Smooth muscle cell (in vitro differentiated cells): ENCODE data around the gene RNF151. TPM values are rescaled to one million over a fixed set of nuclear protein-coding genes. Genes with fewer than 3 reads are reported as not detected.

Source experiments
- DNase-seq: peaks from one replicate; lab custom pipeline; 2025; ENCODE audit not compliant: unreplicated experiment; lab: John Stamatoyannopoulos, UW
- H2AFZ ChIP-seq: fragments of 200-600 bp; sonication (generic); 2 replicates; pipeline ENCODE4 v1.6.0; 2016; ENCODE audit warnings: antibody characterized with exemption, low read depth, mild to moderate bottlenecking
- H3F3A ChIP-seq: fragments of 200-600 bp; sonication (generic); 2 replicates; pipeline ENCODE4 v1.6.0; 2017; ENCODE audit warnings: antibody characterized with exemption, low read depth
- H3K27ac ChIP-seq: fragments of 200-600 bp; sonication (generic); 2 replicates; pipeline ENCODE4 v1.5.1; 2016; ENCODE audit warnings: low read depth, mild to moderate bottlenecking
- H3K27me3 ChIP-seq: fragments of 200-600 bp; sonication (generic); 2 replicates; pipeline ENCODE4 v1.6.1; 2016; ENCODE audit warnings: low read depth, mild to moderate bottlenecking
- H3K36me3 ChIP-seq: fragments of 200-600 bp; sonication (generic); 2 replicates; pipeline ENCODE4 v1.5.1; 2016; ENCODE audit warnings: low read depth
- H3K4me1 ChIP-seq: fragments of 200-600 bp; sonication (generic); 2 replicates; pipeline ENCODE4 v1.5.1; 2016; ENCODE audit warnings: low read depth
- H3K4me2 ChIP-seq: fragments of 200-600 bp; sonication (generic); 2 replicates; pipeline ENCODE4 v1.6.0; 2016; ENCODE audit warnings: mild to moderate bottlenecking
- H3K4me3 ChIP-seq: fragments of 200-600 bp; sonication (generic); 2 replicates; pipeline ENCODE4 v1.5.1; 2016; ENCODE audit warnings: mild to moderate bottlenecking
- H3K79me2 ChIP-seq: fragments of 200-600 bp; sonication (generic); 2 replicates; pipeline ENCODE4 v1.6.0; 2016; ENCODE audit warnings: low read depth, mild to moderate bottlenecking
- H3K9ac ChIP-seq: fragments of 200-600 bp; sonication (generic); 2 replicates; pipeline ENCODE4 v1.6.0; 2016; ENCODE audit warnings: low read depth
- H3K9me3 ChIP-seq: fragments of 200-600 bp; sonication (generic); replicated peaks from 2 replicates; pipeline ENCODE4 v1.5.1; 2016; ENCODE audit warnings: low read depth
- H4K20me1 ChIP-seq: fragments of 200-600 bp; sonication (generic); 2 replicates; pipeline ENCODE4 v1.6.0; 2016; ENCODE audit warnings: low read depth
- CTCF ChIP-seq: fragments of 200-600 bp; sonication (generic); IDR thresholded peaks from 2 replicates; pipeline ENCODE4 v1.5.1; 2017; ENCODE audit warnings: borderline replicate concordance, mild to moderate bottlenecking, antibody characterized with exemption; ENCODE audit not compliant: insufficient read depth, poor library complexity, severe bottlenecking
- WGBS: methylation state at CpG from one replicate; pipeline ENCODE4 v1.1.7; 2016; ENCODE audit warnings: low lambda C conversion rate; 5-methylcytosine and 5-hydroxymethylcytosine counted together
- polyA plus RNA-seq: library from polyadenylated mRNA; unstranded; fragments of >200 nt; fragmentation: Nextera tagmentation; extraction: Ambion mirVana; gene quantifications from 2 replicates; pipeline ENCODE4 v1.2.1, GENCODE V29; 2016
- total RNA-seq: library from RNA; depleted of rRNA; stranded (reverse); fragments of >200 nt; gene quantifications from 2 replicates; pipeline ENCODE4 v1.2.3, GENCODE V29; 2014

The RNF151 gene
- total and polyA plus RNA-seq, 2 experiments from 2014 or later = not detected

- no peak for TF ChIP-seq CTCF
- DNase-seq = no peak
- 91% methylated on average over 38 of the region's 38 CpGs for WGBS
Measured at GRCh38 chr16:1946495-1947368, 19.9 kb upstream of the RNF151 start.

GRCh38 chr16:1947369-1947670, 19.3 kb upstream of the RNF151 start:
- Histone ChIP-seq H3K9me3 (no peaks in the 10 kb centered on the region), H4K20me1 (no peaks in the 10 kb centered on the region), H3K4me1 (peaks cover 3% of the 10 kb centered on the region), H3K79me2 (no peaks in the 10 kb centered on the region), H3K27me3 (no peaks in the 10 kb centered on the region), H3K27ac (no peak overlapping the region), H3K9ac (no peak overlapping the region), H3K4me2 (no peak overlapping the region), H3K4me3 (no peak overlapping the region), H3F3A (no peaks in the 10 kb centered on the region), H2AFZ (no peak overlapping the region), H3K36me3 (no peaks in the 10 kb centered on the region)
- no peak for DNase-seq
- TF ChIP-seq CTCF = no peak
- 94% methylated on average over 9 of the region's 9 CpGs for WGBS

More at GRCh38 chr16:1946495-1947368, 19.9 kb upstream of the RNF151 start:
- no peak overlapping the region for H3K9ac ChIP-seq
- no peaks in the 10 kb centered on the region for H3K9me3 ChIP-seq
- H2AFZ ChIP-seq = no peak overlapping the region
- no peak overlapping the region for H3K27ac ChIP-seq
- no peaks in the 10 kb centered on the region for H3F3A ChIP-seq
- H4K20me1 ChIP-seq = no peaks in the 10 kb centered on the region
- H3K4me2 ChIP-seq = no peak overlapping the region
- H3K4me1 ChIP-seq = peaks cover 7% of the 10 kb centered on the region
- H3K79me2 ChIP-seq = no peaks in the 10 kb centered on the region
- no peaks in the 10 kb centered on the region for H3K36me3 ChIP-seq
- H3K4me3 ChIP-seq = no peak overlapping the region
- H3K27me3 ChIP-seq = no peaks in the 10 kb centered on the region

DNA sequence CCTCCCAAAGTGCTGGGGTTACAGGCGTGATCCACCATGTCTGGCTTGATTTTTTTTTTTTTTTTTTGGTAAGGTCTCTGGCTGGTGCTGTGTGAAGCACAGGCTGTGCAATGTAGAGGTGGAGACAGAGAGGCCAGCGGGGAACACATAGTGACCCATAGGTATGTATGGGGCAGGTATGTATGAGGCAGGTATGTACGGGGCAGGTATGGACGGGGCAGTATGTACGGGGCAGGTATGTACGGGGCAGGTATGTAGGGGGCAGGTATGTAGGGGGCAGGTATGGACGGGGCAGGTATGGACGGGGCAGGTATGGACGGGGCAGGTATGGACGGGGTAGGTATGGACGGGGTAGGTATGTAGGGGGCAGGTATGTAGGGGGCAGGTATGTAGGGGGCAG, 17.1 kb upstream of the RNF151 start:
- no peak for TF ChIP-seq CTCF

GRCh38 chr16:1950047-1950446, 16.6 kb upstream of the RNF151 start:
- 83% methylated on average over 5 of the region's 7 CpGs for WGBS
- Histone ChIP-seq H3K9me3 (no peaks in the 10 kb centered on the region), H3K4me1 (no peaks in the 10 kb centered on the region), H3K36me3 (no peaks in the 10 kb centered on the region), H3K27ac (no peak overlapping the region), H3K79me2 (no peaks in the 10 kb centered on the region), H4K20me1 (no peaks in the 10 kb centered on the region), H3F3A (no peaks in the 10 kb centered on the region), H3K4me2 (no peak overlapping the region), H2AFZ (no peak overlapping the region), H3K27me3 (no peaks in the 10 kb centered on the region), H3K9ac (no peak overlapping the region), H3K4me3 (no peak overlapping the region)
- no peak for TF ChIP-seq CTCF
- DNase-seq = no peak

More for the DNA sequence above, 17.1 kb upstream of the RNF151 start:
- Histone ChIP-seq H4K20me1 (no peaks in the 10 kb centered on the region), H3K4me3 (no peak overlapping the region), H3K4me2 (no peak overlapping the region), H3K36me3 (no peaks in the 10 kb centered on the region), H3K9ac (no peak overlapping the region), H3K27me3 (no peaks in the 10 kb centered on the region), H3F3A (no peaks in the 10 kb centered on the region), H3K27ac (no peak overlapping the region), H3K9me3 (no peaks in the 10 kb centered on the region), H3K79me2 (no peaks in the 10 kb centered on the region), H2AFZ (no peak overlapping the region), H3K4me1 (no peaks in the 10 kb centered on the region)
- 98% methylated on average over 6 of the region's 11 CpGs for WGBS
- DNase-seq = no peak
